GM12878 (cell line): ENCODE results near the gene ZSWIM6.

ENCODE experiments used
- ASH2L ChIP-seq: fragments of 300-600, 200-600 bp; sonication (generic); IDR thresholded peaks from 2 replicates; pipeline ENCODE4 v1.6.1; 2017; ENCODE audit warnings: low read depth, mild to moderate bottlenecking, borderline replicate concordance
- CTCF ChIP-seq, 3 experiments: IDR thresholded peaks in 2 of 3; conservative IDR thresholded peaks in 1 of 3; 2 replicates each; pipeline ENCODE4 v1.5.1; 2011; ENCODE audit warnings: low read depth in 3 of 3, low read length in 3 of 3, mild to moderate bottlenecking in 3 of 3, control low read depth in 2 of 3, moderate library complexity in 2 of 3, inconsistent platforms in 1 of 3, mixed read lengths in 1 of 3; ENCODE audit not compliant: control insufficient read depth in 2 of 3, insufficient read depth in 1 of 3; ENCODE audit errors: extremely low read depth in 1 of 3

GRCh38 chr5:61588216-61588615 lies 256.2 kb downstream of the ZSWIM6 start:
- TF ChIP-seq CTCF (IDR thresholded peaks at IDR 0.05 in 2 of 3, conservative IDR thresholded peaks at IDR 0.05 in 1 of 3; ENCODE audit: control insufficient read depth in 2 of 3, extremely low read depth in 1 of 3, insufficient read depth in 1 of 3, low read depth in 3 of 3, low read length in 3 of 3), result no peak
- no peak for TF ChIP-seq ASH2L
